Endothelial cell of coronary artery (primary cell): ENCODE measurements around the gene OPA1. TPM values are rescaled to one million over a fixed set of nuclear protein-coding genes. Genes with fewer than 3 reads are reported as not detected.

Source experiments
- total RNA-seq: library from RNA; depleted of rRNA; stranded (reverse); fragments of >200 nt; gene quantifications from 2 replicates; pipeline ENCODE4 v1.2.3, GENCODE V29; 2014

OPA1 gene
- 71.3 and 76.4 TPM in 2 replicates for total RNA-seq

GRCh38 chr3:193592841-193593667, at the start of gene OPA1:
Gene OPA1, plus strand, starts transcription at chr3:193593208. Its CDS starts 170 bp downstream, at chr3:193593378.

GRCh38 chr3:193554811-193555210, 38.2 kb upstream of the OPA1 start, which contains the start of gene ATP13A4:
Gene ATP13A4, minus strand, starts transcription at chr3:193554895. Its CDS starts 96 bp downstream, at chr3:193554799.

Other genes with a start within 250 kb of the OPA1 start
- not detected in 2 replicates for gene ATP13A5, start 214.5 kb upstream of the OPA1 start, total RNA-seq
- gene ATP13A4, start 38.3 kb upstream of the OPA1 start, total RNA-seq: 0.09 TPM in 2 replicates